ENCODE results near the gene ADGRG3.

The ADGRG3 gene

DNA sequence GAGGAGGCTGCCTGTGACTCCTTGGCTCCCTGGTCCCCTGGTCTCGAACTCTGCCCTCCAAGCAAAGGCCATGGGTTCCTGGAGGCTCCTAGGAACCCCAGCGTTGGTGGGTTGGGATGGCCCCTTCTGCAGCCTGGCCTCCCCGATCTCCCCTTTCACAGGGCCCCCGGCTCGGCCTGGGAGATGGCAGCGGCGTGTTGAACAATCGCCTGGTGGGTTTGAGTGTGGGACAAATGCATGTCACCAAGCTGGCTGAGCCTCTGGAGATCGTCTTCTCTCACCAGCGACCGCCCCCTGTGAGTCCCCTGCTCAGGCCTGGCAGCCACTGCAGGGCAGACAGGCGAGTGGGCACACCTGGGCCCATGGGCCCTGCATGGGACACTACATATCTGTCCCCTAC lies 10.9 kb downstream of the ADGRG3 start:
- DNase-seq (ENCODE audit: low read depth): no peak
- H3K4me3 ChIP-seq (ENCODE audit: low read depth, low read length): no peak overlapping the region
- no peak for TF ChIP-seq CTCF (conservative IDR thresholded peaks at IDR 0.05; ENCODE audit: low read depth, low read length)

DNA sequence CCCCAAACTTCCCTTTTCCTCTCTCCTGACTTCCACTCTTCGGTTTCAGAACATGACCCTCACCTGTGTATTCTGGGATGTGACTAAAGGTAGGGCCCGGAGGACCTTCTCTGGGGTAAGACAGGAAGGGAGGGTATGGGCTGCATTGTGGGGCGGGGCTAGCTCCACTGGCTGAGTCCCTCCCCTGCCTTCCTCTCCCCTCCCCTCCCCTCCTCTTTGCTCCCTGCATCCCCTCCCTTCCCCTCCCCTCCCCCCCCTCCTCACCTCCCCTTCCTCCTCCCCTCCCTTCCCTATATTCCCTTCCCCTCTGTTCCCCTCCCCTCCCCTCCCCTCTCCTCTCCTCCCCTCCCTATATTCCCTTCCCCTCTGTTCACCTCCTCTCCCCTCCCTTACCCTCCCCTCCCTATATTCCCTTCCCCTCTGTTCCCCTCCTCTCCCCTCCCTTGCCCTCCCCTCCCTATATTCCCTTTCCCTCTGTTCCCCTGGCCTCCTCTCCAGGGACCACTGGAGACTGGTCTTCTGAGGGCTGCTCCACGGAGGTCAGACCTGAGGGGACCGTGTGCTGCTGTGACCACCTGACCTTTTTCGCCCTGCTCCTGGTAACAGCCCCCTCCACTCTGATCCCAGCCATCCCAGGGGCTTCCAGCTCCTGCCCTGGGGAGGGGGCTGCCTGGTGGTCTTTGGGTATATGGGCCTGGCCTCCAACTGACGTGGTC lies 11.8 kb downstream of the ADGRG3 start:
- no peak overlapping the region for H3K4me3 ChIP-seq (ENCODE audit: low read depth, low read length)
- DNase-seq (ENCODE audit: low read depth): no peak
- TF ChIP-seq CTCF (conservative IDR thresholded peaks at IDR 0.05; ENCODE audit: low read depth, low read length): no peak

GRCh38 chr16:57680842-57681375 lies 12.8 kb downstream of the ADGRG3 start:
- DNase-seq (ENCODE audit: low read depth): no peak
- TF ChIP-seq CTCF (conservative IDR thresholded peaks at IDR 0.05; ENCODE audit: low read depth, low read length): no peak
- no peak overlapping the region for H3K4me3 ChIP-seq (ENCODE audit: low read depth, low read length)

- H3K4me3 ChIP-seq (ENCODE audit: low read depth, low read length): no peak overlapping the region
- no peak for TF ChIP-seq CTCF (conservative IDR thresholded peaks at IDR 0.05; ENCODE audit: low read depth, low read length)
- no peak for DNase-seq (ENCODE audit: low read depth)
These were observed 14.0 kb downstream of the ADGRG3 start for GRCh38 chr16:57681950-57682728.

- no peak for DNase-seq (ENCODE audit: low read depth)
- H3K4me3 ChIP-seq (ENCODE audit: low read depth, low read length): no peak overlapping the region
- TF ChIP-seq CTCF (conservative IDR thresholded peaks at IDR 0.05; ENCODE audit: low read depth, low read length): no peak
These were observed 14.9 kb downstream of the ADGRG3 start for GRCh38 chr16:57682809-57683635.

- no peak for DNase-seq (ENCODE audit: low read depth)
- H3K4me3 ChIP-seq (ENCODE audit: low read depth, low read length): no peak overlapping the region
- TF ChIP-seq CTCF (conservative IDR thresholded peaks at IDR 0.05; ENCODE audit: low read depth, low read length): no peak
These were observed 15.8 kb downstream of the ADGRG3 start for GRCh38 chr16:57683636-57684545.
